H9 (cell line): ENCODE results near the gene SLC52A3. TPM values are rescaled to one million over a fixed set of nuclear protein-coding genes. Genes with fewer than 3 reads are reported as not detected.
"Not testable (repeated sequence)": the region's sequence is repeated elsewhere in the genome, so short reads cannot be mapped to it uniquely, and the experiment has no call there.

Experiments
- DNase-seq: peaks from one replicate; pipeline ENCODE4 v3.0.0-alpha.2; 2017
- H2AFZ ChIP-seq: one replicate; pipeline ENCODE4 v1.6.1; 2013; ENCODE audit warnings: mild to moderate bottlenecking, low read length, control low read depth, moderate library complexity
- H2AK5ac ChIP-seq: 2 replicates; pipeline ENCODE4 v1.6.1; 2013; ENCODE audit warnings: low read length, control low read depth, mixed read lengths; ENCODE audit not compliant: insufficient read length
- H2BK120ac ChIP-seq: one replicate; pipeline ENCODE4 v1.6.1; 2013; ENCODE audit warnings: low read depth, mild to moderate bottlenecking, low read length, control low read depth, inconsistent platforms; ENCODE audit not compliant: poor library complexity, severe bottlenecking
- H2BK12ac ChIP-seq: 2 replicates; pipeline ENCODE4 v1.6.1; 2013; ENCODE audit warnings: low read length, control low read depth, mixed read lengths, low read depth; ENCODE audit not compliant: insufficient read length
- H2BK15ac ChIP-seq: 2 replicates; pipeline ENCODE4 v1.6.1; 2013; ENCODE audit warnings: low read depth, low read length, control low read depth
- H2BK20ac ChIP-seq: one replicate; pipeline ENCODE4 v1.6.1; 2013; ENCODE audit warnings: low read depth, mild to moderate bottlenecking, low read length, control low read depth, inconsistent platforms; ENCODE audit not compliant: poor library complexity, severe bottlenecking
- H2BK5ac ChIP-seq: 2 replicates; pipeline ENCODE4 v1.6.1; 2013; ENCODE audit warnings: low read length, control low read depth, mixed read lengths; ENCODE audit not compliant: insufficient read length
- H3K14ac ChIP-seq: 2 replicates; pipeline ENCODE4 v1.6.1; 2013; ENCODE audit warnings: low read length, control low read depth; ENCODE audit not compliant: insufficient read depth
- H3K18ac ChIP-seq: 2 replicates; pipeline ENCODE4 v1.6.1; 2013; ENCODE audit warnings: low read depth, mild to moderate bottlenecking, mixed read lengths, low read length, control low read depth; ENCODE audit not compliant: insufficient read length
- H3K23ac ChIP-seq: 2 replicates; pipeline ENCODE4 v1.6.1; 2013; ENCODE audit warnings: low read length, control low read depth, mixed read lengths, low read depth; ENCODE audit not compliant: insufficient read length
- H3K23me2 ChIP-seq: 2 replicates; pipeline ENCODE4 v1.6.1; 2013; ENCODE audit warnings: low read depth, mild to moderate bottlenecking, mixed read lengths, low read length, control low read depth; ENCODE audit not compliant: insufficient read length, poor library complexity, severe bottlenecking
- H3K27ac ChIP-seq: 2 replicates; pipeline ENCODE4 v1.5.1; 2013; ENCODE audit warnings: low read length, control low read depth, mixed read lengths, low read depth; ENCODE audit not compliant: insufficient read length
- H3K27me3 ChIP-seq: 2 replicates; pipeline ENCODE4 v1.6.1; 2013; ENCODE audit warnings: low read length, control low read depth, inconsistent platforms; ENCODE audit not compliant: insufficient read depth
- H3K4ac ChIP-seq: 2 replicates; pipeline ENCODE4 v1.6.1; 2013; ENCODE audit warnings: low read depth, mild to moderate bottlenecking, control low read depth, inconsistent platforms, low read length, moderate library complexity
- H3K4me1 ChIP-seq: 2 replicates; pipeline ENCODE4 v1.6.1; 2013; ENCODE audit warnings: low read length, control low read depth, inconsistent platforms; ENCODE audit not compliant: insufficient read depth
- H3K4me2 ChIP-seq: 2 replicates; pipeline ENCODE4 v1.6.1; 2013; ENCODE audit warnings: low read length, control low read depth, mixed read lengths; ENCODE audit not compliant: insufficient read length, insufficient read depth
- H3K56ac ChIP-seq: 2 replicates; pipeline ENCODE4 v1.6.1; 2013; ENCODE audit warnings: low read depth, mild to moderate bottlenecking, mixed read lengths, low read length, control low read depth; ENCODE audit not compliant: insufficient read length
- H3K79me1 ChIP-seq: 2 replicates; pipeline ENCODE4 v1.6.1; 2013; ENCODE audit warnings: low read depth, mild to moderate bottlenecking, moderate library complexity, low read length, control low read depth, inconsistent platforms; ENCODE audit not compliant: insufficient read depth, poor library complexity, severe bottlenecking
- H3K79me2 ChIP-seq: 2 replicates; pipeline ENCODE4 v1.6.1; 2013; ENCODE audit warnings: low read length, control low read depth, inconsistent platforms; ENCODE audit not compliant: insufficient read depth
- H3K9ac ChIP-seq: 2 replicates; pipeline ENCODE4 v1.6.1; 2013; ENCODE audit warnings: low read length, control low read depth, mixed read lengths; ENCODE audit not compliant: insufficient read length; ENCODE audit errors: extremely low read depth
- H3K9me3 ChIP-seq: one replicate; pipeline ENCODE4 v1.6.1; 2013; ENCODE audit warnings: low read depth, low read length, inconsistent platforms; ENCODE audit not compliant: control insufficient read depth
- H3T11ph ChIP-seq: one replicate; pipeline ENCODE4 v1.6.1; 2013; ENCODE audit warnings: mild to moderate bottlenecking, low read length, control low read depth, inconsistent platforms
- H4K20me1 ChIP-seq: one replicate; pipeline ENCODE4 v1.6.1; 2013; ENCODE audit not compliant: control insufficient read depth, insufficient read length, insufficient read depth
- H4K5ac ChIP-seq: 2 replicates; pipeline ENCODE4 v1.6.1; 2013; ENCODE audit warnings: low read depth, mild to moderate bottlenecking, mixed read lengths, low read length, control low read depth; ENCODE audit not compliant: insufficient read length
- H4K8ac ChIP-seq: replicated peaks from 2 replicates; pipeline ENCODE4 v1.6.1; 2013; ENCODE audit warnings: low read length, control low read depth, mixed read lengths, low read depth; ENCODE audit not compliant: insufficient read length
- H4K91ac ChIP-seq: 2 replicates; pipeline ENCODE4 v1.6.1; 2013; ENCODE audit warnings: low read depth, mild to moderate bottlenecking, moderate library complexity, mixed read lengths, low read length, control low read depth; ENCODE audit not compliant: insufficient read length
- H3K27ac Mint-ChIP-seq, 3 experiments: 2 replicates in 2 of 3; 3 replicates in 1 of 3; pipeline ENCODE4 v1.8.0; 2020 to 2021; ENCODE audit warnings: mixed read lengths in 3 of 3, mild to moderate bottlenecking in 1 of 3, moderate library complexity in 1 of 3
- H3K27me3 Mint-ChIP-seq: 2 replicates; pipeline ENCODE4 v1.8.0; 2021; ENCODE audit warnings: low read depth, mild to moderate bottlenecking, moderate library complexity, mixed read lengths
- H3K36me3 Mint-ChIP-seq, 3 experiments: 2 replicates in 2 of 3; 3 replicates in 1 of 3; pipeline ENCODE4 v1.8.0; 2020 to 2021; ENCODE audit warnings: low read depth in 3 of 3, mixed read lengths in 3 of 3; ENCODE audit not compliant: insufficient read depth in 1 of 3
- H3K4me1 Mint-ChIP-seq, 2 experiments: 2 replicates each; pipeline ENCODE4 v1.8.0; 2020; ENCODE audit warnings: mixed read lengths in 2 of 2
- H3K4me3 Mint-ChIP-seq, 2 experiments: 2 replicates in 1 of 2; 3 replicates in 1 of 2; pipeline ENCODE4 v1.8.0; 2020 to 2021; ENCODE audit warnings: mild to moderate bottlenecking in 2 of 2, mixed read lengths in 2 of 2, moderate library complexity in 1 of 2
- H3K9me3 Mint-ChIP-seq, 2 experiments: 2 replicates in 1 of 2; 3 replicates in 1 of 2; pipeline ENCODE4 v1.8.0; 2020; ENCODE audit warnings: mild to moderate bottlenecking in 2 of 2, mixed read lengths in 2 of 2, moderate library complexity in 1 of 2
- CTCF ChIP-seq: fragments of 200-600 bp; sonication (generic); conservative IDR thresholded peaks from 3 replicates; pipeline ENCODE4 v1.8.0; 2021; ENCODE audit warnings: antibody characterized with exemption, mild to moderate bottlenecking
- WGBS: extraction: QIAGEN DNeasy Blood & Tissue Kit; methylation state at CpG from one replicate; pipeline ENCODE4 v1.1.7; 2013; ENCODE audit warnings: missing lambda C conversion rate, low lambda C conversion rate, mixed read lengths; ENCODE audit not compliant: insufficient read length; ENCODE audit errors: extremely low coverage; 5-methylcytosine and 5-hydroxymethylcytosine counted together
- total RNA-seq: library from RNA; stranded (reverse); gene quantifications from 2 replicates; pipeline ENCODE4 v1.2.1, GENCODE V29; 2021

Gene SLC52A3
- total RNA-seq, 1 experiment from 2014 or later: 3.3 TPM

- H4K5ac ChIP-seq: no peak overlapping the region
- H2AFZ ChIP-seq: no peak overlapping the region
- H3K27ac ChIP-seq: no peak overlapping the region
- no peaks in the 10 kb centered on the region for H3K79me1 ChIP-seq
- H2BK120ac ChIP-seq: no peak overlapping the region
- Mint-ChIP-seq H3K9me3 (peaks cover 34 to 49% of the 10 kb centered on the region in 2 experiments), H3K4me1 (peaks cover 8 to 11% of the 10 kb centered on the region in 2 experiments), H3K4me3 (no peak overlapping the region), H3K27me3 (peaks cover 7% of the 10 kb centered on the region), H3K36me3 (peaks cover 19 to 52% (median 31%) of the 10 kb centered on the region in 3 experiments), H3K27ac (no peak overlapping the region)
- H3K79me2 ChIP-seq: no peaks in the 10 kb centered on the region
- no peak overlapping the region for H3K56ac ChIP-seq
- H3T11ph ChIP-seq: no peak overlapping the region
- no peak overlapping the region for H3K23ac ChIP-seq
- H2BK15ac ChIP-seq: no peak overlapping the region
- no peaks in the 10 kb centered on the region for H3K9me3 ChIP-seq
- WGBS: no CpG with 5 or more reads among the region's 3 CpGs
- no peaks in the 10 kb centered on the region for H3K27me3 ChIP-seq
- H4K91ac ChIP-seq: no peak overlapping the region
- peaks cover 3% of the 10 kb centered on the region; the same call in 1 of the 2 replicates for H3K4me1 ChIP-seq
- no peak overlapping the region for H3K4ac ChIP-seq
- H2BK20ac ChIP-seq: no peak overlapping the region
- no peaks in the 10 kb centered on the region for H4K20me1 ChIP-seq
- no peak overlapping the region for H4K8ac ChIP-seq
- no peak overlapping the region for H3K4me2 ChIP-seq
- DNase-seq: no peak
- H3K14ac ChIP-seq: no peak overlapping the region
- TF ChIP-seq CTCF: no peak
- no peak overlapping the region for H3K18ac ChIP-seq
- no peak overlapping the region for H3K9ac ChIP-seq
- H2BK5ac ChIP-seq: no peak overlapping the region
- no peaks in the 10 kb centered on the region for H3K23me2 ChIP-seq
- H2AK5ac ChIP-seq: no peak overlapping the region
- H2BK12ac ChIP-seq: no peak overlapping the region
Measured at GRCh38 chr20:801678-802077, 33.4 kb upstream of the SLC52A3 start.

GRCh38 chr20:800026-800425 lies 31.7 kb upstream of the SLC52A3 start:
- H3K27ac Mint-ChIP-seq, H3K56ac ChIP-seq, H4K91ac ChIP-seq, H3K4ac ChIP-seq, H2BK120ac ChIP-seq, H3T11ph ChIP-seq, H2BK5ac ChIP-seq, H2BK20ac ChIP-seq, H3K4me2 ChIP-seq, H3K4me3 Mint-ChIP-seq, H3K27ac ChIP-seq, H3K4me1 ChIP-seq, H4K20me1 ChIP-seq, H2BK15ac ChIP-seq, H3K18ac ChIP-seq, H3K27me3 Mint-ChIP-seq, H4K5ac ChIP-seq, H3K9me3 ChIP-seq, H3K9ac ChIP-seq, H4K8ac ChIP-seq, H3K79me2 ChIP-seq, H3K79me1 ChIP-seq, DNase-seq, H2AFZ ChIP-seq, H3K23ac ChIP-seq, H3K27me3 ChIP-seq, H2BK12ac ChIP-seq, H2AK5ac ChIP-seq, H3K23me2 ChIP-seq, H3K14ac ChIP-seq: not testable (repeated sequence)
- peaks cover 23 to 44% of the 10 kb centered on the region in 2 experiments for H3K9me3 Mint-ChIP-seq
- peaks cover 17 to 54% (median 23%) of the 10 kb centered on the region in 3 experiments for H3K36me3 Mint-ChIP-seq
- peaks cover 8 to 11% of the 10 kb centered on the region in 2 experiments for H3K4me1 Mint-ChIP-seq
- WGBS: no CpG with 5 or more reads among the region's 7 CpGs
